GM18951 (cell line): Measurements from ENCODE around the gene TMEM144.

Experiments
- POLR2A ChIP-seq: IDR thresholded peaks from 4 replicates; pipeline ENCODE4 v1.6.1; 2011; ENCODE audit warnings: mild to moderate bottlenecking; ENCODE audit not compliant: insufficient read length, insufficient read depth; ENCODE audit errors: extremely low read depth
- in situ Hi-C: fragments of 300-500 bp; cut with MboI; formaldehyde crosslinking; loops from one replicate; pipeline ENCODE4 v1.12.0; 2022; ENCODE audit warnings: low sequenced_read_pairs, mixed read lengths, inconsistent platforms; ENCODE audit not compliant: unreplicated experiment

The TMEM144 gene

DNA sequence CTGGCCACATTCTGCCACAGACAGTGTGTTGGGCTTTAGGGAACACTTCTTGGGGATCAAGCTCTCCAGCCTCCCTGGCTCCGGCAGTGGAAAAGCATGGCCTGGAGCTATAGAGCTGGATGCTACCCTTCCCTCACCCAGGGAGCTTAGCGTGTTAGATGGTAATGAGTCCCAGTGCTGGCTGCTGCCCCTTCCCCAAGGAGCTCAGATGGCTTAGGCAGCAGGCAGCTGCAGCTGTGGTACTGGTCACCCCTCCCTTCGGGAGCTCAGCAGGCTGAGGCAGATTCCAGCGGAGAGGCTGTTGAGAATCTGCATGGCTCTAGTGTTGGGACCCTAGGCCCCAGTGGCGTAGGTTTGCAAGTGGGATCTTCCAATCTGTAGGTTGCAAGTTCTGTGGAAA is 19.5 kb downstream of the TMEM144 start:
- TF ChIP-seq POLR2A, result no peak
- in situ Hi-C loops, result no loop called here

DNA sequence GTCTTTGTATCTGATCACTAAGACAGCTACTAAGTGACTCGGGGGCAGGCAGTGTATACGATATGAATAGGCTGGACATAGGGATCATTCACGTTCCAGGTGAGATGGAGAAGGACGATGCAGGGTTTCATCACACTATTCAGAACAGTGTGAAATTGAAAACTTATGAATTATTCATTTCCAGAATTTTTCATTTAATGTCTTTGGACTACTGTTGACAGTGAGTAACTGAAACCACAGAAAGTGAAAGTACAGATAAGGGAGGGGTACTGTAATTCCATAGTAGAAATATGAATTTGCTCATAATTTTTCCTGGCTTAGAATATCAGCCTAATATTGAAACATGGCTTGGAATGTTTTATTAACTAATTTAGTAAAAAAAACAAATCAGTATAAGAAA is 24.4 kb downstream of the TMEM144 start:
- TF ChIP-seq POLR2A, result no peak
- in situ Hi-C loops, result no loop called here

DNA sequence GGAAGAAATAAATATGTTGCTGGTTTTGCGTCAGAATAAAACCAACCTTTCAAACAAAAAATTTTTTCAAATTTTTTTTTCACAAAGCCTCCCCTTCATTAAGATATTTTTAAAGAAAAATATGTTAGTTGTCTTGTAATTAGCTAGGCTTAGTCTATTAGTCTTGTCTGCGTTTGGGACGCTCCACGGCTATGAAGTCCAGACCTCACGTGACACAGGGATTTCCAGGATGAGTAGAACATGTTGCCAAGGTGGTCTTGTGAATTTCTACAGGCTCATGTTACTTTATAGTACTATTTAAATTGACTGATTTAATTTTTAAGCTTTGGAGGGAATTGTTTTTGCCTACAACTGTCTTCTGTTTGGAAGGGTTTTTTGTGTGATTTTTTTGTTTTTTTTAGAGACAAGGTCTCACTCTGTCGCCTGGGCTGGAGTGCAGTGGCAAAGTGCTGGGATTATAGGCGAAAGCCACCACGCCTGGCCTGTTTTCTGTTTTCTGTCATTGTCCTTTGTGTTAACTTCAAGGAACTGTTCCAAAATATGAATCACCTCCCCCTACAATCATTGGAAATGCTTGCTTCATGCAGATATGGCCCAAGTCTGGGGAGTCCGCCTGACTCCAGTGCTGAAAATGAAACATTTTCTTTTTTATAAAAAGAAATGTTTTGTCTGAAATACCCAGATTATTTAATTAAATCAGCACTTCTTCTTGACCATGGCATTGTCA is 26.2 kb downstream of the TMEM144 start:
- in situ Hi-C loops, result no loop called here
- TF ChIP-seq POLR2A, result no peak

DNA sequence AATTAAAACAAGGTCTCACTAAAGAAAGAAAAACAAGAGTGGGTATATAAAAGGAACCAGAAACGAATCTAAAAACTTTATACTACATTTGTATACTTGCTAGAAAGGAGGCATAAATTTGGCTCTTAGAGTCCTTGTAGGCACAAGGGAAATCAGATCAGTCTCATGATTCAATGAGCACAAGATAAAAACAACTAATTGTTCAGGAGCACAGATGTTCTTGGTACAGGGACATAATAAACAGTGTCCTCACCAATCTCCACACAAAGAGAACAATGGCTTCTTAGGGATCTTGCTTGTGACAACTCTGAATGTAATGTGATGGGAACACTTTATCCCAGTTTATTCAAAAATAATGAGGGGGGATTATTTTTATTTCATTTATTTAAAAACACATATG is 28.3 kb downstream of the TMEM144 start:
- TF ChIP-seq POLR2A, result no peak
- in situ Hi-C loops, result no loop called here

DNA sequence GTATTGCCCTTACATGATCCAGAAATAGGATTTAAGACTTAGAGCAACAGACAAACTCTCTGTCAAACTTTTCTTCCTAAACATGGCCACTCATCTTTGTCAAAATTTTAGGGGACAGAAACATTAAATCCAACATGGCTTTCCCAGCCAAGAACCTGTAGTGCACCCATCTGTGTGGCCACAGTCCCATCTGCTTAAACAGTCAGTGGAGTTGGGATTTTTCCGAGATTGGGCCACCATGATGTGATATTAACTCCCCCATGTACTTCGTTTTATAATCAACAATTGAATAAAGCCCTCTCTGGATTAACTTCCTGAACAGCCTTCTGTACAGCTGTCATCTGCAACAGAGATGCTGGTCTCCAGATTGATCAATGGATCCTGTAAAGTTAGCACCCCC is 28.9 kb downstream of the TMEM144 start:
- TF ChIP-seq POLR2A, result no peak
- in situ Hi-C loops, result no loop called here

DNA sequence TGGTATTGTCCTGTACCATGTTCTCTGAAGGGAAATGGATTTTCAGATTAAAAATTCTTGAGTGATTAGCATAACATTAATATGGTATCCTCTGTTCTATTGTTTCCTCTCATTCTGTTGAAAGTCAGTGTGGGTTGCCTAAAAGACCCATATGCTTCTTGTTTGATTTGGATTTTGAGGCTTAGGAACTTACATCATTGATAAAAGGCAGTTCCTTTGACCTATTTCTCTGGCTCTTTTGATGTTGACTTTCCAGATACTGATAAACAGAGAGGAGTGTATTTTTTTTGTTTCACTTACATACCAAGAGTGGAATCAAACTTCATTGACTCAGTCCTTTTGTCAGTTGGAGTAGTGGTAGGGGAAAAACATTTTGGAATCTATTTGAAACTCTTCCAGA is 32.8 kb downstream of the TMEM144 start:
- no peak for TF ChIP-seq POLR2A
- in situ Hi-C loops, result no loop called here

DNA sequence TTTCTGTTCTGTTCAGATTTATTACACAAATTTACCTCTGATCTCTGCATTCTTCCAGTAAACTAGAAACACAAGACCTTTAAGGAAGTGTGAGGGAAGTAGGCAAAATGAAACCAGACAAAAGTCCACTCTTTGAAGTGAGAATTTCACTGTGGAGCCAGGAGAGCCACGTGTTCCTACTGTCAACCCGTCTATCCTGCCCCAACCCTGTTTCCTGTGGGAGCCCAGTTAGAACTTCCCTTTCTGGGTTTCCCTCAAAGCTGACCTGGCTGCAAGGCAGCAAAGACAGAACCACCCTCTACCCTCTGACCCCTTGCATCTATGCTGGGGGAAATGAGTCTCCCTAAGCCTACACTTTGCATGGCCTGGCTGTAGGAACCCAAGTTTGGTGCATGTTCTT is 40.0 kb downstream of the TMEM144 start:
- TF ChIP-seq POLR2A, result no peak
- in situ Hi-C loops, result loop anchor here (10.0 to 25.0 kb wide), 2 partner anchors 246 to 1187 kb away; no protein-coding TSS in a partner anchor

DNA sequence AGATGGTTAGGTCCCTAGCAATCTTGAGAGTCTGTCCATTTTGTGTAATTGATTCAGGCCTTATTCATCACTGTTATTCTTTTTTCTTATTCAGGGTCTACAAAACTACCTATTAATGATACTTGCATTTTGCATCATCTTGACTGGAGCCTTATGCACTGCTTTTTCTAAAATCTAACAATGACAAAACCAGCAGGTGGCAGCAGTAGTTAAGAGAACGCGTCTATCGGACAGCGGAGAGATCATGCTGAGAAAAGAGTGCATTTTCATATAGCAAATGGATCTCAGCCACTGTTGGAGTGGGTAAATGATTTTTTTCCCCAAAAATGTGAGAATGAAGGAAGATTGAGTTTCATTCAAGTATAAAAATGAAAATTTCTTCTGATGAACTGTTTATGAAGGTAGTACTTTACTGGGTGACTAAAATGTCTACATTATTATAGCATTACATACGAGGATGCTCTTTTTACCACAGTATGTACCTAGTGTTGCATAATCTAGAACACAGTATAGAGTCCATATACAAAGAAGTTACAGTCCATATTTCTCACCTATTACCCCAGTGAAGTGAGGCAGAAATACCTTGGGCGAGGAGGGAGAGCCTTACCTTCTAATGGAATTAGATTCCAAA is 43.2 kb downstream of the TMEM144 start:
- TF ChIP-seq POLR2A, result no peak
- in situ Hi-C loops, result loop anchor here (10.0 to 25.0 kb wide), 2 partner anchors 249 to 1184 kb away; no protein-coding TSS in a partner anchor

DNA sequence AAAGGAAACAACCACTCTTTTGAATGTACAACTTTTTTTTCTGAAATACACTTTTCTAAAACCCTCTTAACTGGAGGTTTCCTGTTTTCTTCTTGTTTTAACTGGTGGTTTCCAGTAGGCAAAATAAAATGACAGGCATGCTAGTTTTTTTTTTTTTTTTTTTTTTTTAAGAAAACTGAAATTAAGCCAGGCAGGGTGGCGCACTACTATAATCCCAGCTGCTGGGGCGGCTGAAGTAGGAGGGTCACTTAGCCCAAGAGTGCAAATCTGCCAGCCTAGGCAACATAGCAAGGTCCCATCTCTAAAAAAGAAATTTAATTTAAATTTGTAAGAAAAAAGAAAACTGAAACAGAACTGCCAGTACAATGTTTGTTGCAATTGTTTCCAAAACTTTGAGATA is 44.0 kb downstream of the TMEM144 start:
- no peak for TF ChIP-seq POLR2A
- in situ Hi-C loops, result loop anchor here (10.0 to 25.0 kb wide), 2 partner anchors 249 to 1183 kb away; no protein-coding TSS in a partner anchor

DNA sequence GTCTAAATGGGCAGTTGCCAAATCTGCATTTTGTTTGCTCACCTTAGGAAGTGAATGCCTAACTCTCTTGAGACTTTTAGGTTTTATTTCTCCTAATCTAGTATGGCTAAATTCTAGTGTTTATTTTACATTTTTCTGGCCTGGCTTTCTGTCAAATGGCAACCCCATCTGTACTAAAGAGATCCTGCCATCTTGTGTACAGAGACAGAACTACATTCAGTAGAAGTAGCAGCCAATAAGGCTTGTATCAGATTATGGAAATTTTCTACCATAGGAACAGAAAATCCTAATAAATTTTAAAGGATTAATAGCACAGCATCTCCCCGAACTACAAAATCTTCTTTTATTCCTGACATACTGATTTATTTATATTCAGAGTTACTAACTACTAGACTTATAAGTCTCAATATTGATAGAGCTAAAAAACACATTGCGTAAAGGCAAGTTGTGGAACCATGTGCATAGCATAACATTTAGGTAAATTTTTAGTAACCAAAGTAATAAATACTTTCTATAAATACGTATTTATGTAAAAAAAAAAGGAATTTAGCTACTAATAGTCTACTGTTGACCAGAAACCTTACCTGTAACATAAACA is 45.5 kb downstream of the TMEM144 start:
- in situ Hi-C loops, result loop anchor here (10.0 to 25.0 kb wide), 2 partner anchors 251 to 1181 kb away; no protein-coding TSS in a partner anchor
- no peak for TF ChIP-seq POLR2A

DNA sequence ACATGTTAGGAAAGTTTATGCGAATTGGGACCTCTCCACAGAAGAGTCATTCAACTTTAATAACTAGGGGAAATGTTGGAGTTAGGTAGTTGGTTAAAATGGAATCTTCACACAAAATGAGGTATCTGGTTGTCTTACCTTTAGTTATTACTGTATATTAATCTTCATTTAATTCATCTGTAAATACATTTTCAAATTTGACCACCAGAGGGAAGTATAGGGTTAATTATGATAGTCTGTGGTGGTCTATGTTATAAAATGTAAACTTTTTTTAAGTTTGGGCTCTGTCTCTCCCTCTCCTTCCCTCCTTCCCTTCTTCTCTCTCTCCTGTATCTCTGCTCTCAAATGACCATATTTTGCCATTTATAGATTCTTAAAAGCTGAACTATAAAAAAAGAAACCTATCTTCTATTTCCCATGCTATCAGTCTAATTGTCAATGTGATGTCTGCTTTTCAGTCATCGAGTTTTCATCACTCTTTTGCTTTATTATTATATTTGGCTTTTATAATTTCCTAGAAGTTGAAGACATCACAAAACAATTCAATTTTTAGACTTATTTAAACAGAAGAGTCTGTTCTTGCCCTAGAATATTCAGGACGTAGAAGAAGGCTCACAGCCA is 49.8 kb downstream of the TMEM144 start:
- in situ Hi-C loops, result loop anchor here (10.0 to 25.0 kb wide), 3 partner anchors 255 to 1177 kb away; no protein-coding TSS in a partner anchor
- TF ChIP-seq POLR2A, result no peak

DNA sequence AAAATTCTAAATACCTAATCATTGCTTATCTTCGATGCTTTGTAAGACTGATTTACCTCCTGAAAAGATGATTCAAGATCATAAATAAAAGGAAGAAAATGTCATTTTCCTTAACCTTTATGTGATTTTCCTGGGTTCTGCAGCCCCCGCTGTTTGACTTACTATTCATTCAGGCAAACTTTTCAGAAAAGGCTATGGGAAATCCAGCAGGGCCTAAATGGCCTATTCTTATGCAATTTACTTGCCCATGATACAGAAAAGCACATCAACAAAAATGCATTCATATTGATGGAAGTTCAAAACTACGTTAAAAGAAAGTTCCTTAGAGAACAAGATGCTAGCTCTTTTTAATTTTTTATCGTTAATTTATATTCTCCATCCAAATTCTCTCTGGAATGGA is 51.2 kb downstream of the TMEM144 start:
- in situ Hi-C loops, result loop anchor here (10.0 to 25.0 kb wide), 2 partner anchors 363 to 1176 kb away; no protein-coding TSS in a partner anchor
- TF ChIP-seq POLR2A, result no peak

DNA sequence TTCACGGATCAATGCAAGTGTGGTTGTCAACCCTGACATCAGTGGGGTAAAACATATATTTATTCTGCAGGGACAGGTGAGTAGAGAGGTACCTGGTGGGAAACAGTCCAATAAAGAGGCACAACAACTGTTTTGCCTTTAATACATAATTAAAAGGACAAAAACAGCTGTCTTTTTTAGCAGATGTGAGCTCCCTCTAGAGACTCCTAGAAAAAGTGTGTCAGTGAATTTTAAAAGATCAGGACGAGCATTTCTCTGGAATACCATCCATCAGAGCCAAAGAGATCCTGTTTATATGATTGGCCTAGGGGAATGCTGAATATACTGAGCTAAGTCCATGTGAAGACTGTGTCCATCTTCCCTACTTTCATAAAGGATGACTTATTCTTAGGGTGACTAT is 58.3 kb downstream of the TMEM144 start:
- TF ChIP-seq POLR2A, result no peak
- in situ Hi-C loops, result loop anchor here (10.0 to 25.0 kb wide), 2 partner anchors 356 to 1169 kb away; no protein-coding TSS in a partner anchor
